ENCODE results near the gene ARIH2.
"Not testable (repeated sequence)": the region's sequence is repeated elsewhere in the genome, so short reads cannot be mapped to it uniquely, and the experiment has no call there.

Gene ARIH2

GRCh38 chr3:49004352-49005302, 86.0 kb downstream of the ARIH2 start:
- DNase-seq = peak; percentile 83

GRCh38 chr3:49005303-49005680, 86.7 kb downstream of the ARIH2 start:
- DNase-seq = no peak

DNA sequence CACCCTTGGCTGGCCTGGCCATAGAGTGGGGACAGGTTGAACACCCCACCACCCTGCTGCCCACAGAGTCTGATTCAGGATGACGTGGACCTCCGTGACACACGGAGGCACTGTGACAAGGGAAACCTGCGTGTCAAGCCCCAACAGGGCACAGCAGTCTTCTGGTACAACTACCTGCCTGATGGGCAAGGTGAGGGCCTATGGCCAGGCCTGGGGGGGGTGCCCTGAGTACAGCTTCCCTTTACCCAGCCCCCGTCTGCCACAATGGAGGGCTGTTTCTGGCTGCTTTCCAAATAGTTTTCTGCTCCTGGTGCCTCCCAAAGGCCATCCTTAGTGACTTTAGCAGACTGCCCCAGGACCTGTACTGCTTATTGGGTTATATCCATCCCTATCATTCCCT, 87.4 kb downstream of the ARIH2 start:
- no peak for DNase-seq

- peak; percentile 42 for DNase-seq
Measured at GRCh38 chr3:49006408-49007067, 87.9 kb downstream of the ARIH2 start.

DNA sequence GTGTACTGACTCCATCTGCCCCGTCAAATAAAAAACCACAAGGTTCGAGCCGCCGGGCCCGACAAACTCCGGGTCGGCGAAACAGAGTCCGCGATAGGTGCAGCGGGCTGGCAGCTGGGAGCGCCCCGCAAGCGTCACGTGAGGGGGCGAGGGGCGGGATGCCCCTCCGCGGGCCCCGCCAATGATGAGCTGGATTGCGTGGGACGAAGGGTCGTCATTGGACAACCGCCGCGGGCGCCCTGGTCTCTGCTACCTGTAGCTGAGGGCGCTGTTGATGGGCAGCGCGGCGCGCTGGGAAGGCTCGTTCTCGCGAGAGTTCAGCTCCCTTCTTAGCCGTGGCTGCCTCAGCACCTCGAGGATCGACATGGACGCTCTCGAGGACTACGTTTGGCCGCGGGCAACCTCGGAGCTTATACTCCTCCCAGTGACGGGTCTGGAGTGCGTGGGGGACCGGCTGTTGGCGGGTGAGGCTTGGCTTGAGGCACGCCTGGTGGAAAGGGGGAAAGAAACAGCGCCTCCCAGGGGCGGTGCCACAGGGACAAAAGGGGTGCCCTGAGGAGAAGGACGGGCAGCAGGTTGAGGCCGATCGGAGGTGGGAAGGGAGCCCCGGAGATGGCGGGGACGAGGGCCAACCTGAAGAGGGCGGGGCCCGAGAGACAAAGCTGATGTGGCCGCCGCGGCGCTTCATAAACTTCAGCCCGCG, 88.6 kb downstream of the ARIH2 start, which contains the start of gene WDR6:
WDR6 (plus strand) TSS at position 324 of the 703 bp plus-strand sequence; CDS start at position 365, 41 bp downstream.
- DNase-seq = peak; percentile 98

DNA sequence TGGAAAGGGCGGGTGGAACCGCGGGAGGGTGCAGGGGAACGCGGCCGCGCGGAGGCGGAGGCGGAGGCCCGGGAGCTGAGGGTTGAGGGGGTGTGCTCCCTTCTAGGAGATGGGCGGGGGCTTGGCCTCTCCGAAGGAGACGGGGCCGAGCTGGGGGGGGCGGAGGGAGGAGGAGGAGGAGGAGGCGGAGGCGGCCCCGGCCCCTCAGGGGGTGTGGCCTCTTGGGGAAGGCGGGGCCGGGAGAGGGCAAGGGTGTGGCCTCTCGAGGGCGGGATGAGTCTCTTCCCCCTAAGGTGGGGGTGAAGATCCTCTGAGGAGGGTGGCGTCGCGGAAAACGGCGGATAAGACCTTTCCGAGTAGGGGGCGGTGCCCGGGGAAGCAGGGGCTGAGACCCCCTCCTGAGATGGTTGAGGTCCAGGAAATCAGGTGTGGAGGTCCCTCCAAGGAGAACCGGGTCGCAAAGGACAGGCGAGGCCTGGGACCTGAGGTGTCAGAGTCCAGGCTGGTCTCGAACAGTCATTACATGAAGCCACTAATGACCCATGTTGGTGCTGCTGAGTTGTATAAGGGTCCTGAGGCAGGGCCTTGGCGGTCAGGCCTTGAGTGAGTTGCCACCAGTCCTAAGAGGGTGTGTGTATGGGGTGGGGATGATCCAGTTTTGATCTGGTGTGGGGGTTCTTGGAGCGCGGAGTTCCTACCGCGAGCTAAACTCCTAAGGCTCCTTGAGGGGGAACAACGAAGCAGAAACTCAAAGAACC, 89.3 kb downstream of the ARIH2 start:
- DNase-seq = peak; percentile 92

DNA sequence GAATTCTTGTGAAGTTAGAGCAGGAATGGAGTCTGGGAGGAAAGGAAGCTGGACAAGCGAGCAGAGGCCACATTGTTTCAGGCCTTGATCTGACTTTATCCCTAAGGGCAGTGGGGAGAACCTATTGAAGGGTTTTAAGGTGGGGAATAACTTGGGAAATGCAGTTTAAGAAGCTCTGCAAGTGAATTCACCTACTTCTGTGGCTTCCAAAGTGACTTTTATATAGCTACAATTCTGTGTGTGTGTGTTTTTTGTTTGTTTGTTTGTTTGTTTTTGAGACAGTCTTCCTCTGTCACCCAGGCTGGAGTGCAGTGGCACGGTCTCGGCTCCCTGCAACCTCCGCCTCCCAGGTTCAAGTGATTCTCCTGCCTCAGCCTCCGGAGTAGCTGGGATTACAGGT, 90.0 kb downstream of the ARIH2 start:
- DNase-seq = not testable (repeated sequence)

GRCh38 chr3:49009396-49009795, 90.8 kb downstream of the ARIH2 start:
- DNase-seq = no peak

GRCh38 chr3:49012441-49013017, 93.9 kb downstream of the ARIH2 start:
- DNase-seq = peak; percentile 1

DNA sequence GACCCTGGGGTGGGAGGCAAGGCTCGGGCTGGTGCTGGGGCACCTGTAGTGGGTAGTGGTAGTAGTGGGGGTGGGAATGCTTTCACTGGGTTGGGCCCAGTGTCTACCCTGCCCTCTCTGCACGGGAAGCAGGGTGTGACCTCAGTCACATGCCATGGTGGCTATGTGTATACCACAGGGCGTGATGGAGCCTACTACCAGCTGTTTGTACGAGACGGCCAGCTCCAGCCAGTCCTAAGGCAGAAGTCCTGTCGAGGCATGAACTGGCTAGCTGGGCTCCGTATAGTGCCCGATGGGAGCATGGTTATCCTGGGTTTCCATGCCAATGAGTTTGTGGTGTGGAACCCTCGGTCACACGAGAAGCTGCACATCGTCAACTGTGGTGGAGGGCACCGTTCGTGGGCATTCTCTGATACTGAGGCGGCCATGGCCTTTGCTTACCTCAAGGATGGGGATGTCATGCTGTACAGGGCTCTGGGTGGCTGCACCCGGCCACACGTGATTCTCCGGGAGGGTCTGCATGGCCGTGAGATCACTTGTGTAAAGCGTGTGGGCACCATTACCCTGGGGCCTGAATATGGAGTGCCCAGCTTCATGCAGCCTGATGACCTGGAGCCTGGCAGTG, 94.6 kb downstream of the ARIH2 start:
- peak; percentile 4 for DNase-seq

DNA sequence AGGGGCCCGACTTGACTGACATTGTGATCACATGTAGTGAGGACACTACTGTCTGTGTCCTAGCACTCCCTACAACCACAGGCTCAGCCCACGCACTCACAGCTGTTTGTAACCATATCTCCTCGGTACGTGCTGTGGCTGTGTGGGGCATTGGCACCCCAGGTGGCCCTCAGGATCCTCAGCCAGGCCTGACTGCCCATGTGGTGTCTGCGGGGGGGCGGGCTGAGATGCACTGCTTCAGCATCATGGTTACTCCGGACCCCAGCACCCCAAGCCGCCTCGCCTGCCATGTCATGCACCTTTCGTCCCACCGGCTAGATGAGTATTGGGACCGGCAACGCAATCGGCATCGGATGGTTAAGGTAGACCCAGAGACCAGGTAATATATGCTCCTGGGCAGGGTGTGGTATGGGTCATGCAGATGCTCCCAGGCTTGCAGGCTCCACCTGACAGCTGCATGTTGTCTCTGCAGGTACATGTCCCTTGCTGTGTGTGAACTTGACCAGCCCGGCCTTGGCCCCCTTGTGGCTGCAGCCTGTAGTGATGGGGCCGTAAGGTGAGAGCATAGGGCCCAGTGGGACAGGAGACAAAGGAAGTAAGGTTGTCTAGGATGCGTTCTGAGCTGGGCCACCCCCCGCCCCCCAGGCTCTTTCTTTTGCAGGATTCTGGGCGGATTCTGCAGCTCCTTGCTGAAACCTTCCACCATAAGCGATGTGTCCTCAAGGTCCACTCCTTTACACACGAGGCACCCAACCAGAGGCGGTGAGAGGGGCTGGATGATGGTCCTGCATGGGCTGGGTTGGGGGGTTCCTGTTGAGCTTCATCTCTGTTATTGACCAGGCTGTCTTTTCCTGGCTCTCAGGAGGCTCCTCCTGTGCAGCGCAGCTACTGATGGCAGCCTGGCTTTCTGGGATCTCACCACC, 95.4 kb downstream of the ARIH2 start:
- DNase-seq = peak; percentile 63

DNA sequence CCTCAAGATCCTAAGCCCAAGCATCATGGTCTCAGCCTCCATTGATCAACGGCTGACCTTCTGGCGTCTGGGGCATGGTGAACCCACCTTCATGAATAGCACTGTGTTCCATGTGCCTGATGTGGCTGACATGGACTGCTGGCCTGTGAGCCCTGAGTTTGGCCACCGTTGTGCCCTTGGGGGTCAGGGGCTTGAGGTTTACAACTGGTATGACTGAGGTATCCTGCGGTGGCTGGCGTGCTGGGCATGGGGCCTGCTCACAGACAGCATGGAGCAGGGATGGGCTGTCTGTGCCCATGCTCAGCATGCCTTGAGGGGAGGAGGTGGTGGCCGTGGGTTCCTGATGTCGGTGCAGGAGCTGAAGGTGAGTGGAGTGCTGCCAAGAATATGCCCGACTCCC, 96.4 kb downstream of the ARIH2 start:
- no peak for DNase-seq

DNA sequence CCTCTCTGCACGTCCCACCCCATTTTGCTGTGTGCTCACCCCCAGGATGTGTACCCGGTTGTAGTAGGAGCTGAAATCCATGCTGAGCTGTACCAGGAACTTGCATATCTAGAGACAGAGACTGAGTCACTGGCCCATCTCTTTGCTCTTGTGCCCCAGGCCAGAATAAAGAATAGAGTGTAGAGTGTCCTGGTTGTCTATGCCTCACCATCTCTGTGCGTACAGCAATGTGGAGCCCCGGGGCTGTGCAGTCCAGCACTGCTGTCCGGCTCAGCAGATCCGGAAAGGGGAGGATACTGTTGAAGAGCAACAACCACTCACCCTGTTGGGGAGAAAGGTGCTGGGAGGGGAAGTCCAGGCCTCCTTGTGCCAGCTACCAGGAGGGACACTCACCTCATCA, 97.1 kb downstream of the ARIH2 start:
- DNase-seq = no peak

DNA sequence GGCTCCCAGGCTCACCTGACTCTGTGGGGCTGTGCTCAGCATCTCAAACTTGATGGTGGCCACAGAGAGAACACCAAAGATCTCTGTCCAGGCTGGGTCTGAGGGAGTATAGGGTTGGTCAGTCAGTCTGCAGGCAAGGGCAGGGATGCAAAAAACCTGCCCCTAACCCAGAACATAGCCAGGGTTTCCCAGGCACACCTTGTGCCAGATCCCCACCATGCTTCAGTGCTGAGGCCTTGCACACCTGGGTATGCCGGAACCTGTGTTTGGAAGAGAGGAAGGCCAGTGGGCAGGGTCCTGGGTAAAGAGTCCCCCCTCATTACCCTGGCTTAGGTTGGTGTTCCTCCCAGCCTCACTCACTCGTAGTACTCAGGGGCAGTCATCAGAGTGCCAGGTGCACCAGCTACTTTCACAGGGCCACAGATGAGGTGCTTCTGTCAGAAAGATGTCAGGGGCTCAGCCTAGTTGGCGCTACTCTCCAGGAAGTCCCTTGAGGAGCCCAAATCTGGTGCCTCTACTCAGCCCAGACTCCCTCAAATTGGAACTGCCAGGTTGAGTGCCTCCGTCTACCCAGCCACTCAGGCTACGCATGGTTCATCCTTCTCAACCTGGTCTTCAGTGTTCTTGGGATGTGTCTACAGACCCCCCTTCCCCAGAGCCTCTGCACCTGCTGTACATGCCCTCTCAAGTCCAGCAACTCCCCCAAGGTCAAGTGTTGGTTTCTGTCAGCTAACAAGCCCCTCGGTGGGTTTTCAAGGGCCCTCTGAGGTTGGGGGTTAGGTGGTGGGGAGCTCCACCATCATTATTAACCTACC, 98.0 kb downstream of the ARIH2 start:
- peak; percentile 1 for DNase-seq

DNA sequence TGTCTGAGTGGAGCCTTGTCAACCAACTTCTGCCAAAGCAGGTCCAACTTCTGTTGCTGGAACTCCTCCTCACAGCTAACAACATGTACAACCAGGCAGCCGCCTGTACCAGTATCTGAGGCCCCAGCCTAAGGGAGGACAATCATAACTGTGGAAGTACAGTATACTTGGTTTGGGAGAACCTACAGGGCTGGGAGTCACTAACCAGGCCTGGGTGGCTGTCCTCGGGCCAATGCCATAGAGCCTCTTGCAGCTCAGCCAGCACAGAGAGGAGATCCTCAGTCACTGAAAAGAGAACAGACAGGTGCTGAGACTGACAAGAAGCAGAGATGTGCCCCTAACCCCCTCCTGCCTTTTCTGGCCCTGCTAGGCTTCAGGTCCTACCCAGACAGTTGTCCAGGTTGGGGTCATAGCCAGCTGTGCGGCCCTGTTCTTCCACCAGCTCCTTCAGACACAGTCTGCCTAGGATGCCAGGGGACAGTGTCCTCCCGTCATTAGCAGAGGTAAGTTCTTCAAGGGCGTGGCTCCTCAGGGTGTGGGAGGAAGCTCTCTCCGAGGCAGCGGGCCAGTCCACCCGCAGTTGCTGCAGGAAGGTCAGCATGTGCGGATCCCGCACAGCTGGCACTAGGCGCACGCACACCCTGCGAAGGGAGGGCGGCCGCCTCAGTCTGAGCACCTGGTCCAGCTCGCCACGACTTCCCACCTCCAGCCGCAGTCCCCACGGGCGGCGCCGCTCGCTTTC, 98.8 kb downstream of the ARIH2 start:
- DNase-seq = peak; percentile 44

DNA sequence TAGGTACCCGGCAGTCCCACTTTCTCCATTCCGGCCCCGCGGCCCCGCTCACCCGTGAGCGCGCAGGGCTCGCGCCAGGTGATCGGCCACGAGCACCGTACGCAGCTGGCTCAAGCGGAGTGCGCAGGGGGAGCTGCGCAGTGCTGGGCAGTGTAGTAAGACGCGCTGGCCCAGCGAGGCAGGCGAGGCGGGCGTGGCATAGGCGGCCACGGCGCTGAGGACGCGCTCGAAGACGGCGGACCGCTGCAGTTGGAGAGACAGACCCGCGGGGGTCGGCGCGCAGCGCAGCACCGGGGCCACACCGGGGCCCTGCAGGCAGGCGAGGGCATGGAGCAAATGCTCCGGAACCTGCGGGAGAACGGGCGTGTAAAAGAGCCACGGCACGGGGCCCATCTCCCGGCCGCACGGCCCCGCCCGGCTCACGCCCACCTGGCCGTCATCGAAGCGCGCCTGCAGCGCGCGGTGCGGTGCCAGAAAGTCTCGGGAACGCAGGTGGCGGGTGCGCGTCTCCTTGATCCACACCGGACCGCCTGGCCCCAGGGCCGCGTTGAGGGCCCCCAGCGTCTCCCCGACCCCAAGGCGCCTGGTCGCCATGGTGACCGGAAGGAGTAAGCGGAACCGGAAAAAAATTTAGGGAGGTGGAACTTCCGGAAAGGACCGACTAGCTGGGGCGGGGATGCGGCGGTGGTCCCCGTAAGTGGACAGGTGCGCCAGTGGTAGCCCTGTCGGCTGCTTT, 99.5 kb downstream of the ARIH2 start, which contains the start of gene DALRD3:
DALRD3 (minus strand) TSS at position 610 of the 736 bp plus-strand sequence; CDS start at position 594, 16 bp downstream.
- peak; percentile 80 for DNase-seq

GRCh38 chr3:49018707-49019006, 100.0 kb downstream of the ARIH2 start:
- no peak for DNase-seq

DNA sequence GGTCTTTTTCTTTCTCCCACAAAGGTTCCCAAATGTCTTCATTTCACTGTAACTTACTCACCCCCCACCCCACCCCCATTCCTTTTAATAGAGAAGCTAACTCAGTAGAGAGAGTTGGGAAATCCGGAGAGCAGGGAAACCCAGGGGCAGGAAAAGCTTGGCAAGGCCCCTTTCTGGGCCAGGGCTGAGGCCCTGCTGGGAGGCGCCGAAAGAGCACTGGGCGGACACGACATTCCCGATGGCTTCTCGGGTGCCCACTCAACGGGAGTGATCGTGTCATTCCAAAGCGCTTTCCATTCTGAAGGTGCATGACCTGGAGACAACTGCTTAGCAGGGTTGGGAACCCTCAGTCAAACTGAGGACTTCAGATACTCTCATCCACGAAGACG, 101.3 kb downstream of the ARIH2 start:
- no peak for DNase-seq
